OCI-LY3 (cell line): ENCODE measurements around the gene CD19.

Experiments used
- H2AFZ ChIP-seq: fragments of 200-600, 300-600 bp; shearing (Covaris generic); 2 replicates; pipeline ENCODE4 v1.6.0; 2014; ENCODE audit warnings: antibody characterized with exemption, low read depth, low read length
- H3K27ac ChIP-seq: fragments of 200-600, 300-600 bp; sonication (generic); 2 replicates; pipeline ENCODE4 v1.5.1; 2014; ENCODE audit warnings: mild to moderate bottlenecking, low read length, moderate library complexity, mixed read lengths
- H3K27me3 ChIP-seq: fragments of 200-600, 300-600 bp; sonication (generic); 2 replicates; pipeline ENCODE4 v1.6.1; 2014; ENCODE audit warnings: low read depth, low read length, mixed read lengths
- H3K36me3 ChIP-seq: fragments of 200-600, 300-600 bp; sonication (generic); replicated peaks from 2 replicates; pipeline ENCODE3; 2014; ENCODE audit warnings: low read depth, low read length, mixed read lengths
- H3K4me1 ChIP-seq: fragments of 300-600, 200-600 bp; sonication (generic); 2 replicates; pipeline ENCODE4 v1.6.1; 2014; ENCODE audit warnings: low read length, mixed read lengths
- H3K4me2 ChIP-seq: fragments of 200-600, 300-600 bp; sonication (generic); 2 replicates; pipeline ENCODE4 v1.6.1; 2014; ENCODE audit warnings: low read length, mixed read lengths
- H3K4me3 ChIP-seq: fragments of 300-600, 200-600 bp; sonication (generic); 2 replicates; pipeline ENCODE4 v1.5.1; 2014; ENCODE audit warnings: antibody characterized with exemption, mild to moderate bottlenecking, low read length, moderate library complexity
- H3K79me2 ChIP-seq: fragments of 300-600, 200-600 bp; shearing (Covaris generic); 2 replicates; pipeline ENCODE4 v1.6.1; 2014; ENCODE audit warnings: mild to moderate bottlenecking, low read length, mixed read lengths
- H3K9ac ChIP-seq: fragments of 300-600, 200-600 bp; shearing (Covaris generic); 2 replicates; pipeline ENCODE4 v1.6.0; 2014; ENCODE audit warnings: mild to moderate bottlenecking, low read length, moderate library complexity
- H3K9me3 ChIP-seq: fragments of 200-600, 300-600 bp; shearing (Covaris generic); 2 replicates; pipeline ENCODE4 v1.6.1; 2014; ENCODE audit warnings: low read length, mixed read lengths; ENCODE audit not compliant: insufficient read depth
- H4K20me1 ChIP-seq: fragments of 200-600, 300-600 bp; sonication (generic); 2 replicates; pipeline ENCODE4 v1.6.1; 2016; ENCODE audit warnings: low read length, mixed read lengths; ENCODE audit not compliant: insufficient read depth
- CTCF ChIP-seq: fragments of 200-600, 300-600 bp; sonication (generic); IDR thresholded peaks from 2 replicates; pipeline ENCODE4 v1.5.1; 2014; ENCODE audit warnings: antibody characterized with exemption, low read length, low read depth
- EZH2phosphoT487 ChIP-seq: fragments of 200-600 bp; shearing (Covaris generic); IDR thresholded peaks from 2 replicates; pipeline ENCODE4 v1.6.1; 2018; ENCODE audit warnings: antibody characterized with exemption, mixed run types, low read depth

Gene CD19

GRCh38 chr16:28900601-28901000, 31.2 kb upstream of the CD19 start:
- H4K20me1 ChIP-seq: no peaks in the 10 kb centered on the region
- no peak for TF ChIP-seq CTCF
- no peak for TF ChIP-seq EZH2phosphoT487
- no peak overlapping the region for H3K4me3 ChIP-seq
- no peak overlapping the region for H3K9ac ChIP-seq
- no peak overlapping the region for H3K4me2 ChIP-seq
- H3K79me2 ChIP-seq: no peaks in the 10 kb centered on the region
- H2AFZ ChIP-seq: no peak overlapping the region
- H3K36me3 ChIP-seq: no peaks in the 10 kb centered on the region
- no peak overlapping the region for H3K27ac ChIP-seq
- peaks cover 6% of the 10 kb centered on the region; the same call in 1 of the 2 replicates for H3K4me1 ChIP-seq
- no peaks in the 10 kb centered on the region for H3K9me3 ChIP-seq
- H3K27me3 ChIP-seq: no peaks in the 10 kb centered on the region

- no peak overlapping the region for H3K27ac ChIP-seq
- H3K36me3 ChIP-seq: no peaks in the 10 kb centered on the region
- no peak overlapping the region for H3K9ac ChIP-seq
- TF ChIP-seq EZH2phosphoT487: no peak
- TF ChIP-seq CTCF: no peak
- no peaks in the 10 kb centered on the region for H3K4me1 ChIP-seq
- H3K79me2 ChIP-seq: no peaks in the 10 kb centered on the region
- no peaks in the 10 kb centered on the region for H4K20me1 ChIP-seq
- no peak overlapping the region for H3K4me2 ChIP-seq
- no peaks in the 10 kb centered on the region for H3K9me3 ChIP-seq
- no peak overlapping the region for H2AFZ ChIP-seq
- H3K27me3 ChIP-seq: no peaks in the 10 kb centered on the region
- H3K4me3 ChIP-seq: no peak overlapping the region
Observed at GRCh38 chr16:28901862-28902261, 29.9 kb upstream of the CD19 start.

GRCh38 chr16:28902909-28903308, 28.9 kb upstream of the CD19 start:
- H3K4me2 ChIP-seq: no peak overlapping the region
- no peaks in the 10 kb centered on the region for H3K4me1 ChIP-seq
- no peak overlapping the region for H3K27ac ChIP-seq
- no peak overlapping the region for H3K9ac ChIP-seq
- TF ChIP-seq EZH2phosphoT487 (no peak), CTCF (no peak)
- no peaks in the 10 kb centered on the region for H4K20me1 ChIP-seq
- H3K9me3 ChIP-seq: no peaks in the 10 kb centered on the region
- H3K4me3 ChIP-seq: no peak overlapping the region
- no peaks in the 10 kb centered on the region for H3K79me2 ChIP-seq
- H2AFZ ChIP-seq: no peak overlapping the region
- H3K36me3 ChIP-seq: no peaks in the 10 kb centered on the region
- no peaks in the 10 kb centered on the region for H3K27me3 ChIP-seq

- Histone ChIP-seq H2AFZ (no peak overlapping the region), H3K4me3 (no peak overlapping the region), H3K4me2 (no peak overlapping the region), H3K9me3 (no peaks in the 10 kb centered on the region), H3K4me1 (no peaks in the 10 kb centered on the region), H3K9ac (no peak overlapping the region), H3K27me3 (no peaks in the 10 kb centered on the region), H3K27ac (no peak overlapping the region), H3K79me2 (no peaks in the 10 kb centered on the region), H3K36me3 (no peaks in the 10 kb centered on the region), H4K20me1 (no peaks in the 10 kb centered on the region)
- no peak for TF ChIP-seq EZH2phosphoT487
- no peak for TF ChIP-seq CTCF
Observed at GRCh38 chr16:28903344-28904042, 28.3 kb upstream of the CD19 start.
